Small intestine (tissue), 7 donors: Measurements from ENCODE around the gene VIPR2. TPM values are rescaled to one million over a fixed set of nuclear protein-coding genes. Genes with fewer than 3 reads are reported as not detected.

Experiments used
- DNase-seq, 2 donors: peaks; one replicate each; pipeline versions ENCODE4 v3.0.0 to v3.0.0-alpha.2; 2013
- FAIRE-seq: peaks from 2 replicates; lab custom pipeline; 2012; peaks lifted over from hg19 to GRCh38; lab: Jason Lieb, UNC
- H3K27ac ChIP-seq, 3 donors: one replicate each; pipeline ENCODE4 v1.5.1; 2013; ENCODE audit warnings: low read length in 2 of 3, mild to moderate bottlenecking in 2 of 3, control low read depth in 1 of 3, inconsistent platforms in 1 of 3, low read depth in 1 of 3, moderate library complexity in 1 of 3
- H3K27me3 ChIP-seq, 3 donors: one replicate each; pipeline ENCODE4 v1.6.1; 2013; ENCODE audit warnings: low read length in 3 of 3, inconsistent platforms in 1 of 3; ENCODE audit not compliant: control insufficient read depth in 3 of 3, insufficient read depth in 3 of 3
- H3K36me3 ChIP-seq, 3 donors: one replicate each; pipeline ENCODE4 v1.6.1; 2013; ENCODE audit warnings: low read length in 3 of 3, inconsistent platforms in 1 of 3, low read depth in 1 of 3, mild to moderate bottlenecking in 1 of 3, moderate library complexity in 1 of 3; ENCODE audit not compliant: control insufficient read depth in 3 of 3, insufficient read depth in 2 of 3
- H3K4me1 ChIP-seq, 3 donors: one replicate each; pipeline ENCODE4 v1.6.1; 2013; ENCODE audit warnings: low read length in 2 of 3, inconsistent platforms in 1 of 3, low read depth in 1 of 3, mild to moderate bottlenecking in 1 of 3, moderate library complexity in 1 of 3; ENCODE audit not compliant: control insufficient read depth in 3 of 3, insufficient read depth in 2 of 3
- H3K4me3 ChIP-seq, 3 donors: one replicate each; pipeline ENCODE4 v1.5.1; 2013; ENCODE audit warnings: low read length in 3 of 3, control low read depth in 1 of 3, inconsistent platforms in 1 of 3, low read depth in 1 of 3, mild to moderate bottlenecking in 1 of 3, moderate library complexity in 1 of 3
- H3K9me3 ChIP-seq, 2 donors: one replicate each; pipeline ENCODE4 v1.6.1; 2013; ENCODE audit warnings: low read depth in 1 of 2, low read length in 1 of 2; ENCODE audit not compliant: control insufficient read depth in 2 of 2, insufficient read depth in 1 of 2
- WGBS, 3 donors: extraction: QIAGEN DNeasy Blood & Tissue Kit; methylation state at CpG; one replicate each; pipeline ENCODE4 v1.1.7; 2013; 5-methylcytosine and 5-hydroxymethylcytosine counted together
- polyA plus RNA-seq, 4 donors: library from polyadenylated mRNA; stranded (reverse) in 3 of 4; unstranded in 1 of 4; fragments of 200-250 nt in 3 of 4; fragments of 120-200 nt in 1 of 4; gene quantifications; one replicate each; pipeline versions ENCODE4 v1.2.1 to v1.2.3, GENCODE V29; 2013
- donor health status: healthy with polysubstance abuse.
- donor health status: control.
- donor health status: control.
- donor health status: Bipolar disorder and iron deficiency.
- donor health status: healthy.

The VIPR2 gene
- polyA plus RNA-seq, 4 donors = 0.81 to 1.2 (median 0.97) TPM; not detected in 1

- Histone ChIP-seq H3K4me1 (peaks cover 0 to 2% (median 0%) of the 10 kb centered on the region in 3 donors), H3K27me3 (peaks cover 0 to 3% (median 2%) of the 10 kb centered on the region in 3 donors), H3K4me3 (no peak overlapping the region), H3K27ac (no peak overlapping the region), H3K36me3 (no peaks in the 10 kb centered on the region), H3K9me3 (no peaks in the 10 kb centered on the region)
- FAIRE-seq (no peak), DNase-seq (no peak)
- 66% methylated on average over 33 of the region's 33 CpGs for WGBS, 3 donors
These were observed 118.2 kb downstream of the VIPR2 start for GRCh38 chr7:159026271-159027055.

GRCh38 chr7:159025161-159025779 is 119.4 kb downstream of the VIPR2 start:
- Histone ChIP-seq H3K4me3 (no peak overlapping the region), H3K9me3 (peaks cover 0 to 5% of the 10 kb centered on the region in 2 donors), H3K4me1 (no peaks in the 10 kb centered on the region), H3K36me3 (no peaks in the 10 kb centered on the region), H3K27ac (no peak overlapping the region), H3K27me3 (peaks cover 0 to 3% (median under 1%) of the 10 kb centered on the region in 3 donors)
- FAIRE-seq = no peak
- 75 to 77% (median 77%) methylated on average over 20 of the region's 20 CpGs for WGBS, 3 donors
- DNase-seq = no peak

GRCh38 chr7:159024280-159024951 is 120.3 kb downstream of the VIPR2 start:
- no peaks in the 10 kb centered on the region for H3K36me3 ChIP-seq
- FAIRE-seq = no peak
- DNase-seq = no peak
- H3K4me1 ChIP-seq = no peaks in the 10 kb centered on the region
- H3K4me3 ChIP-seq = no peak overlapping the region
- 94 to 95% (median 95%) methylated on average over 48 of the region's 48 CpGs for WGBS, 3 donors
- H3K9me3 ChIP-seq = peaks cover 0 to 5% of the 10 kb centered on the region in 2 donors
- H3K27me3 ChIP-seq = peaks cover 0 to 3% (median 0%) of the 10 kb centered on the region in 3 donors
- no peak overlapping the region for H3K27ac ChIP-seq

- Histone ChIP-seq H3K4me1 (no peaks in the 10 kb centered on the region), H3K4me3 (no peak overlapping the region), H3K36me3 (no peaks in the 10 kb centered on the region), H3K9me3 (peaks cover 0 to 5% of the 10 kb centered on the region in 2 donors), H3K27ac (no peak overlapping the region), H3K27me3 (peaks cover 0 to 3% (median 0%) of the 10 kb centered on the region in 3 donors)
- DNase-seq = no peak
- 68 to 89% (median 72%) methylated on average over 12 of the region's 12 CpGs for WGBS, 3 donors
- no peak for FAIRE-seq
These were observed 120.9 kb downstream of the VIPR2 start for GRCh38 chr7:159023746-159024145.

- no peak overlapping the region for H3K27ac ChIP-seq
- peaks cover 0 to 5% of the 10 kb centered on the region in 2 donors for H3K9me3 ChIP-seq
- FAIRE-seq (no peak), DNase-seq (no peak)
- no peaks in the 10 kb centered on the region for H3K4me1 ChIP-seq
- no peaks in the 10 kb centered on the region for H3K36me3 ChIP-seq
- WGBS, 3 donors = 62 to 87% (median 80%) methylated on average over 9 to 17 of the region's 17 CpGs
- no peak overlapping the region for H3K4me3 ChIP-seq
- peaks cover 0 to 3% (median 0%) of the 10 kb centered on the region in 3 donors for H3K27me3 ChIP-seq
These were observed 121.5 kb downstream of the VIPR2 start for GRCh38 chr7:159023206-159023605.

GRCh38 chr7:159022238-159022993 is 122.3 kb downstream of the VIPR2 start:
- 78 to 84% (median 79%) methylated on average over 20 of the region's 20 CpGs for WGBS, 3 donors
- Histone ChIP-seq H3K9me3 (peaks cover 0 to 5% of the 10 kb centered on the region in 2 donors), H3K36me3 (no peaks in the 10 kb centered on the region), H3K27ac (no peak overlapping the region), H3K27me3 (peaks cover 0 to under 1% (median 0%) of the 10 kb centered on the region in 3 donors), H3K4me3 (no peak overlapping the region), H3K4me1 (no peaks in the 10 kb centered on the region)
- no peak for DNase-seq
- FAIRE-seq = no peak

- Histone ChIP-seq H3K9me3 (peaks cover 0 to 5% of the 10 kb centered on the region in 2 donors), H3K4me3 (no peak overlapping the region), H3K4me1 (peaks cover 0 to 1% (median 0%) of the 10 kb centered on the region in 3 donors), H3K36me3 (no peaks in the 10 kb centered on the region), H3K27me3 (no peaks in the 10 kb centered on the region), H3K27ac (no peak overlapping the region)
- DNase-seq = no peak
- 65 to 81% (median 70%) methylated on average over 6 of the region's 6 CpGs for WGBS, 3 donors
- no peak for FAIRE-seq
These were observed 123.7 kb downstream of the VIPR2 start for GRCh38 chr7:159020987-159021386.

GRCh38 chr7:159019111-159019510 is 125.6 kb downstream of the VIPR2 start:
- Histone ChIP-seq H3K36me3 (no peaks in the 10 kb centered on the region), H3K4me1 (peaks cover 0 to 12% (median 0%) of the 10 kb centered on the region in 3 donors), H3K4me3 (no peak overlapping the region), H3K9me3 (peaks cover 0 to 5% of the 10 kb centered on the region in 2 donors), H3K27me3 (no peaks in the 10 kb centered on the region), H3K27ac (no peak overlapping the region)
- DNase-seq = no peak
- FAIRE-seq = no peak
- 58 to 68% (median 61%) methylated on average over 5 of the region's 5 CpGs for WGBS, 3 donors
